HG02798 (cell line): ENCODE measurements around the gene MX2.
"Not testable (repeated sequence)": the region's sequence is repeated elsewhere in the genome, so short reads cannot be mapped to it uniquely, and the experiment has no call there.

ENCODE experiments used
- ATAC-seq: cut with Tn5 transposase; IDR thresholded peaks from one replicate; pipeline ENCODE4 v1.9.1; 2021; ENCODE audit warnings: mild to moderate bottlenecking; ENCODE audit not compliant: unreplicated experiment, poor library complexity

MX2 gene

GRCh38 chr21:41361786-41362604 is at the start of gene MX2:
MX2 (plus strand) TSS chr21:41362027; CDS start chr21:41376907, 14,880 bp downstream.
- peak; percentile 65 for ATAC-seq

GRCh38 chr21:41313285-41314164 is 48.3 kb upstream of the MX2 start:
- ATAC-seq = not testable (repeated sequence)

- ATAC-seq = no peak
Measured at GRCh38 chr21:41315726-41316125, 46.1 kb upstream of the MX2 start.

GRCh38 chr21:41316200-41317062 is 45.4 kb upstream of the MX2 start, which contains the start of gene FAM3B:
FAM3B (plus strand) TSS chr21:41316801; CDS start chr21:41316880, 79 bp downstream.
- no peak for ATAC-seq

GRCh38 chr21:41317063-41317392 is 44.8 kb upstream of the MX2 start:
- ATAC-seq = no peak

GRCh38 chr21:41317458-41317857 is 44.4 kb upstream of the MX2 start:
- ATAC-seq = no peak

- ATAC-seq = no peak
Measured at GRCh38 chr21:41318218-41318617, 43.6 kb upstream of the MX2 start.

GRCh38 chr21:41319273-41319672 is 42.6 kb upstream of the MX2 start:
- ATAC-seq = no peak

- ATAC-seq = peak; percentile 43
Measured at GRCh38 chr21:41321211-41321907, 40.5 kb upstream of the MX2 start.

- no peak for ATAC-seq
Measured at GRCh38 chr21:41321908-41322495, 39.8 kb upstream of the MX2 start.

- ATAC-seq = no peak
Measured at GRCh38 chr21:41322496-41323382, 39.1 kb upstream of the MX2 start.

GRCh38 chr21:41325138-41325912 is 36.5 kb upstream of the MX2 start:
- ATAC-seq = no peak

GRCh38 chr21:41326414-41327080 is 35.3 kb upstream of the MX2 start:
- no peak for ATAC-seq

GRCh38 chr21:41327753-41328152 is 34.1 kb upstream of the MX2 start:
- ATAC-seq = no peak

GRCh38 chr21:41328660-41329607 is 32.9 kb upstream of the MX2 start:
- no peak for ATAC-seq

- no peak for ATAC-seq
Measured at GRCh38 chr21:41333752-41334151, 28.1 kb upstream of the MX2 start.
